Measurements from ENCODE around the gene NPHS1.

Gene NPHS1

DNA sequence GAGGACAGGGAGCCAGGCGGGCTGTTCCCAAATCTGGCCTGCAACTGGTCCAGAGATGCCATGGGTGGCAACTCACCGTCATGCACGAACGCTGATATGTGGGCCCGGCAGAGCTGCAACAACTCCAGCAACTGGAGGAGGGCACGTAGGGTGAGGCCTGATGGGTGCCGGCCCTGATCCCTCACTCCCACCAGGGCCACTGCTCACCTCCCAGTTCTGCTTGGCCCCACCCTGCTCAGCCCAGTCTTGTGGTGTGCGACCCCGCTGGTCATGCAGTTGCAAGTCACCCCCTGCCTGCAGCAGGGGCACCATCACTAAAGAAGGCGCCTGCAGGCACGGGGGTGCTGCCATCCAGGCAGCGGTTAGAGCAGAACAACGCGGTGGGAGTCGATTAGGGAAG is 60.0 kb downstream of the NPHS1 start:
- Histone ChIP-seq H3K9me3 (ENCODE audit: control insufficient read depth in 2 of 2, low read length in 2 of 2) (no peaks in the 10 kb centered on the region), H3K4me1 (ENCODE audit: control insufficient read depth, insufficient read depth, low read length) (no peaks in the 10 kb centered on the region), H3K4me3 (ENCODE audit: low read length in 2 of 2) (no peak overlapping the region), H3K27ac (ENCODE audit: low read length) (no peak overlapping the region), H3K36me3 (ENCODE audit: control insufficient read depth in 2 of 2, insufficient read depth in 2 of 2, low read length in 2 of 2) (no peaks in the 10 kb centered on the region), H3K27me3 (ENCODE audit: control insufficient read depth in 1 of 2, insufficient read depth in 2 of 2, low read length in 2 of 2) (peaks cover 10% of the 10 kb centered on the region in 2 donors), H3K9ac (ENCODE audit: low read length in 2 of 2) (no peak overlapping the region)

DNA sequence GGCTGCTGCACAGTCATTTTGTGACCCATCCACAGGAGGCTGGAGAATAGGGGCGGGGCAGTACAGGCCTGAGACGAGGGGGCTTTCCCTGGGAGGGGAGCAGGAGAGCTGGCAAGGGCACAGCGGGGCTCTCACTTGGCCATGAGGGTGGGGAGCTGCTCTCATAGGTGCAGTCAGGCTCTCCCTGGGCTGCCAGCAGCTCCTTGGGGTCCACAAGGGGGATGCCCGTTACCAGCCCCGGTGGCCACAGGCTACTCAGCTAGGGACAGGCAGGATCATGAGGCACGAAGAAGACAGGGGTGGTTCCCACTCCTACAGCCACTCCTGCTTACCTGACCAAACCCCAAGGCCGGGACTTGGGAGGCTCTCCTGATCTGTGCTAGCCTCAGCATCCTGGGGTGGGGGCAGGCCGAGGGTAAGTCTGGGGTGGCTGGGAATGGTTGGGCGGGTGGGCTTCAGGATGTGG is 60.5 kb downstream of the NPHS1 start:
- Histone ChIP-seq H3K9ac (ENCODE audit: low read length in 2 of 2) (no peak overlapping the region), H3K27ac (ENCODE audit: low read length) (no peak overlapping the region), H3K9me3 (ENCODE audit: control insufficient read depth in 2 of 2, low read length in 2 of 2) (no peaks in the 10 kb centered on the region), H3K36me3 (ENCODE audit: control insufficient read depth in 2 of 2, insufficient read depth in 2 of 2, low read length in 2 of 2) (no peaks in the 10 kb centered on the region), H3K27me3 (ENCODE audit: control insufficient read depth in 1 of 2, insufficient read depth in 2 of 2, low read length in 2 of 2) (peaks cover 6% of the 10 kb centered on the region in 2 donors), H3K4me1 (ENCODE audit: control insufficient read depth, insufficient read depth, low read length) (no peaks in the 10 kb centered on the region), H3K4me3 (ENCODE audit: low read length in 2 of 2) (no peak overlapping the region)

DNA sequence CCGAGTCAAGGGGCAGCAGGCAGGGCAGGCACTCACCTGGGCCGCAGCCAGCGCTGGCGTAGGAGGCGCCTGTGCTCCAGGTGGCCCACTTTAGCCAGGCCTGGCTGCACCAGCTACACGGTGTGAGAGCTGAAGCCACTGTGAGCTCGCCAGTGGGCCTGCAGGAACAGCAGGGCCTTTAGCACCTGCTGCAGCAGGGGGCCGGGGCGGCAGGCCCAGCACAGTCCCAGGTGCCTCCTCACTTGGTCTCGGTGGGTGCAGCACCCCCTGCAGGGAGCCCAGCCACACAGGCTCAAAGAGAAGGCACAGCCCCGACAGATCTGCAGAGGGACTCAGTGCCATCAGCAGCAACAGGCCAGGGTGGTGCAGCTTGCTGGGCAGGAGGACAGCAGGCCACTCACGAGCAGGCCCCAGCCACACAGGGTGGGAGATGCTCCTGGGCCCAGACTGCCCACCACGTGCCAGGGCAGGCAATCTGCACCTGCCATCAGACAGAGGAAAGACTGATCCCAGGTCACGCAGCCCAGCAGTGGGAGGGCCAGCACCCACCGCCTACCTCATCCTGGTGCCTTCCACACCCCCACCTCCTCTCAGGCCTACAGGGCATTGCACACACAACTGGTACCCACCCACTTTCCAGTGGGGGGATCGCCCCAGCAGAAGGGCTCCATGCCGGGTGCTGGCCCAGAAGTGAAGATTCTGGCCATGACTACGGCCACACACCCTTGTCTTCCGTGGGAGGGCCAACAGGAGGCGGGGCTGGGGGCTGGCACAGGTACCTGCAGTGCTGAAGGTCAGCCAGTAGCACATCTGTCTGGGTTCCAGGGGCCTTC is 61.1 kb downstream of the NPHS1 start:
- H3K4me3 ChIP-seq (ENCODE audit: low read length in 2 of 2) = no peak overlapping the region
- no peaks in the 10 kb centered on the region for H3K9me3 ChIP-seq (ENCODE audit: control insufficient read depth in 2 of 2, low read length in 2 of 2)
- H3K9ac ChIP-seq (ENCODE audit: low read length in 2 of 2) = no peak overlapping the region
- H3K36me3 ChIP-seq (ENCODE audit: control insufficient read depth in 2 of 2, insufficient read depth in 2 of 2, low read length in 2 of 2) = no peaks in the 10 kb centered on the region
- H3K27me3 ChIP-seq (ENCODE audit: control insufficient read depth in 1 of 2, insufficient read depth in 2 of 2, low read length in 2 of 2) = peaks cover 0 to 2% of the 10 kb centered on the region in 2 donors
- H3K27ac ChIP-seq (ENCODE audit: low read length) = no peak overlapping the region
- no peaks in the 10 kb centered on the region for H3K4me1 ChIP-seq (ENCODE audit: control insufficient read depth, insufficient read depth, low read length)

DNA sequence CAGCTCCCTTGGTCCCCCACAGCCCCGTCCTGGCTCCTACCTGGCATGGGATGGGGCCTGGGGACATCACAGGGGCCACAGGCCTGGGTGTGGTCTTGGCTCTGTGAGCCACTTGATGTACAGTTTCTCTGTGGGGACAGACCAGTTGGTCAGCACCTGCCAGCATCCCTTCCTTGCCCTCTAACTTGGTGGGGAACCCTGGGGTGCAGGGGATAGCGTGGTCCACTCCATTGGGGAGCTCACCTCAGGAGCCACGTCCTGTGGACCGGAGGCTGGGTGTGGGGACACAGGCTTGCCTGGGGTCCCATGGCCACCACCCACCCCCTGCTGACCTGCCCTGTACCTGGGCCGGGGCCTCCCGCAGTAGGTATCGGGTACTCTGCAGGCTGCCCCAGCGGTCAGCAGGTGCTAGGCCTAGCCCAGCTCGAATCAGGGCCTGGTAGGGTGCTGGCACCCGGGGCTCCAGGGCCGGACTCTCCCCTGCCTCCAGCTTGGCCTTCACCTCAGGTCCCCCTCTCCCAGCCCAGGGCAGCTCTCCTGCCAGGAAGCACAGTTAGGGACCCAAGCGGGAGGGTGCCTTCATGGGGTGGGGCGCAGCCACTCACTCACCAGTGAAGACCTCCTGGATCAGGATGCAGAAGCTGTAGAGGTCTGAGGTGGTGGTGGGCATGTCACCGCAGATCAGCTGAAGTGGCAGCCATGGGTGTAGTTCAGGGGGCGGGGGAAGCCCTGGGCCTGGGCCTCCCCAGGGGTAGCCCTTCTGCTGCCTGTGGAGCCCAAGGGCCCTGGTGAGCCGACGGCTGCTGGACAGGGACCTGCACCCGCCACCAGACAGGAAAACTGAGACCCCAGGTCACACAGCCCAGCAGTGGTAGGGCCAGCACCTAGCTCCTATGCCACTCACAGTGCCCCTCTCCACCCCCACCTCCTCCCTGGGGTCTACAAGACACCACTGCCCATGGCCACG is 62.0 kb downstream of the NPHS1 start:
- Histone ChIP-seq H3K36me3 (ENCODE audit: control insufficient read depth in 2 of 2, insufficient read depth in 2 of 2, low read length in 2 of 2) (no peaks in the 10 kb centered on the region), H3K27me3 (ENCODE audit: control insufficient read depth in 1 of 2, insufficient read depth in 2 of 2, low read length in 2 of 2) (peaks cover 0 to 2% of the 10 kb centered on the region in 2 donors), H3K4me3 (ENCODE audit: low read length in 2 of 2) (no peak overlapping the region), H3K4me1 (ENCODE audit: control insufficient read depth, insufficient read depth, low read length) (no peaks in the 10 kb centered on the region), H3K9me3 (ENCODE audit: control insufficient read depth in 2 of 2, low read length in 2 of 2) (no peaks in the 10 kb centered on the region), H3K27ac (ENCODE audit: low read length) (no peak overlapping the region), H3K9ac (ENCODE audit: low read length in 2 of 2) (no peak overlapping the region)

DNA sequence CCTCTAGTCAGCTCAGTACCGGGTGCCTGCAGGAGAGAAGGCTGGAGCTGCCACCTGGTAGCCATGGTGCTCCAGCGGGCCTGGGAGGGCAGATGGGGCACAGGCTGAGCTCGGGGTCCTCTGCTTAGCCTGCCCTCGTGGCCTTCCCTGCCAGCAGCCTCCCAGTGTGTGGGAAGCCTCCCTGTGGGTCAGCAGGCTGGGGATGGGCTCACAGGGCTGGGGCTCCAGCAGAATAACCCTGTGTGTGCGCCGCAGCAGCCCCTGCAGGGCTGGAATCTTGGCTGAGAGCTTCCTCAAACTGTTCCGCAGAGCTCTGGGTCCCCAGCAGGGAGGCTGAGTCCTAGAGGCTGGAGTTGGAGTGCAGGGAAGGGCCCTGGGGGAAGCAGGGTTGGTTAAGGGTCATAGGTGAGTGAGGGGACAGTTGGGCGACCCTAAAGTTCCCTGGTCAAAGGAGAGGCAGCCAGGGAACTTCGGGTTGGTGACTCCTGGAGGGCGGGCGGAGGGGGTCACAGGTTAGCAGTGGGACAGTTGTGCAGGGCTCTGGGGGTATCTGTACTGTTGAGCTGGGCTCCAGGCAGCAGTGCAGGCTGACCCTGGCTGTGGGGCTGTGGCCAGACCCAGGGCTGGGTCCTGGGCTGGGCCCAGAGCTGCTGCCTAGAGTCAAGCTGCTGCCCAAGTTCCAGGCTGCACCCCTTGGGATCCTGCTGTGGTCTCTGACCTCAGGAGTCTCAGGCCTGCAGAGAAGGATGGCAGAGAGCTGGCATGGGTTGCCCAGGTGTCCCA is 62.9 kb downstream of the NPHS1 start:
- no peak overlapping the region for H3K9ac ChIP-seq (ENCODE audit: low read length in 2 of 2)
- peaks cover 0 to 2% of the 10 kb centered on the region in 2 donors for H3K27me3 ChIP-seq (ENCODE audit: control insufficient read depth in 1 of 2, insufficient read depth in 2 of 2, low read length in 2 of 2)
- H3K4me3 ChIP-seq (ENCODE audit: low read length in 2 of 2) = no peak overlapping the region
- no peaks in the 10 kb centered on the region for H3K36me3 ChIP-seq (ENCODE audit: control insufficient read depth in 2 of 2, insufficient read depth in 2 of 2, low read length in 2 of 2)
- H3K27ac ChIP-seq (ENCODE audit: low read length) = no peak overlapping the region
- H3K4me1 ChIP-seq (ENCODE audit: control insufficient read depth, insufficient read depth, low read length) = no peaks in the 10 kb centered on the region
- H3K9me3 ChIP-seq (ENCODE audit: control insufficient read depth in 2 of 2, low read length in 2 of 2) = no peaks in the 10 kb centered on the region

DNA sequence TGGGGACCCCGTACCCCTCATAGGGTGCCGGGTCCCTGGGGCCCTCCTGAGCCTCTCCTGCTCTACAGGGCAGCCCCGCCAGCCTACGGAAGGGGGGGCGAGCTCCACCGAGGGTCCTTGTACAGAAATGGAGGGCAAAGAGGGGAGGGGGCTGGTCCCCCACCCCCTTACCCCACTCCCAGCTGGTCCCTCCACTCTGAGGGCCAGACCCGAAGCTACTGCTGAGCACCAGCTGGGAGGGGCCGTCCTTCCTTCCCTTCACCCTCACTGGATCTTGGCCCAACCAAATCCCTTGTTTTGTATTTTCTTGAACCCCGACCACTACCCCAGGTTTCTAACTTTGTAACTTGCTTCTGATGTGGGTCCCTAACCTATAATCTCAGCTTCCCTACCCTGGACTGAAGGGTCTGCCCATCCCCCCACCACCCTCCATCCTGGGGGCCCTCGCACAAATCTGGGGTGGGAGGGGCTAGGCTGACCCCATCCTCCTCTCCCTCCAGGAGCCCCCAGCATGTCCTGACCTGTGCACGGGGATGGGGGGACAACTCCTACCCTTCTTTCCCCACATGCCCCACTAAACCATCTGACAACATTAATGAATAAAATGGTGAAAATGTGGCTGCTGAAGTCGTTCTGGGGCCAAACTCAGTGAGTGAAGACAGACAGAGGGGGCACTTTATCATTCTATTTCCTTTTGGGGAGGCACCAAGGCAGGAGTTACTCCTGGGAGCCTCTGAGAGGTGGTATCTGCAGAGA is 63.9 kb downstream of the NPHS1 start:
- H3K36me3 ChIP-seq (ENCODE audit: control insufficient read depth in 2 of 2, insufficient read depth in 2 of 2, low read length in 2 of 2) = no peaks in the 10 kb centered on the region
- no peaks in the 10 kb centered on the region for H3K4me1 ChIP-seq (ENCODE audit: control insufficient read depth, insufficient read depth, low read length)
- H3K27ac ChIP-seq (ENCODE audit: low read length) = no peak overlapping the region
- H3K9me3 ChIP-seq (ENCODE audit: control insufficient read depth in 2 of 2, low read length in 2 of 2) = no peaks in the 10 kb centered on the region
- H3K27me3 ChIP-seq (ENCODE audit: control insufficient read depth in 1 of 2, insufficient read depth in 2 of 2, low read length in 2 of 2) = peaks cover 0 to 2% of the 10 kb centered on the region in 2 donors
- H3K9ac ChIP-seq (ENCODE audit: low read length in 2 of 2) = no peak overlapping the region
- no peak overlapping the region for H3K4me3 ChIP-seq (ENCODE audit: low read length in 2 of 2)

DNA sequence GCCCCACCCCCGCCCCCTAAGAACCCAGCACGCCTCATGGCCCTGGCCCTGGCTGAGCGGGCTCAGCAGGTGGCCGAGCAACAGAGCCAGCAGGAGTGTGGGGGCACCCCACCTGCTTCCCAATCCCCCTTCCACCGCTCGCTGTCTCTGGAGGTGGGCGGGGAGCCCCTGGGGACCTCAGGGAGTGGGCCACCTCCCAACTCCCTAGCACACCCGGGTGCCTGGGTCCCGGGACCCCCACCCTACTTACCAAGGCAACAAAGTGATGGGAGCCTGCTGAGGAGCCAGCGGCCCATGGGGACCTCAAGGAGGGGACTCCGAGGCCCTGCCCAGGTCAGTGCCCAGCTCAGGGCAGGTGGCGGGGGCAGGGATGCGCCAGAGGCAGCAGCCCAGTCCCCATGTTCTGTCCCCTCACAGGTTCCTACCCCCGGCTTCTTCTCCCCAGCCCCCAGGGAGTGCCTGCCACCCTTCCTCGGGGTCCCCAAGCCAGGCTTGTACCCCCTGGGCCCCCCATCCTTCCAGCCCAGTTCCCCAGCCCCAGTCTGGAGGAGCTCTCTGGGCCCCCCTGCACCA is 65.0 kb downstream of the NPHS1 start:
- Histone ChIP-seq H3K9me3 (ENCODE audit: control insufficient read depth in 2 of 2, low read length in 2 of 2) (no peaks in the 10 kb centered on the region), H3K4me3 (ENCODE audit: low read length in 2 of 2) (no peak overlapping the region), H3K4me1 (ENCODE audit: control insufficient read depth, insufficient read depth, low read length) (no peaks in the 10 kb centered on the region), H3K27me3 (ENCODE audit: control insufficient read depth in 1 of 2, insufficient read depth in 2 of 2, low read length in 2 of 2) (no peaks in the 10 kb centered on the region), H3K36me3 (ENCODE audit: control insufficient read depth in 2 of 2, insufficient read depth in 2 of 2, low read length in 2 of 2) (peaks cover 0 to 8% of the 10 kb centered on the region in 2 donors), H3K27ac (ENCODE audit: low read length) (no peak overlapping the region), H3K9ac (ENCODE audit: low read length in 2 of 2) (no peak overlapping the region)

DNA sequence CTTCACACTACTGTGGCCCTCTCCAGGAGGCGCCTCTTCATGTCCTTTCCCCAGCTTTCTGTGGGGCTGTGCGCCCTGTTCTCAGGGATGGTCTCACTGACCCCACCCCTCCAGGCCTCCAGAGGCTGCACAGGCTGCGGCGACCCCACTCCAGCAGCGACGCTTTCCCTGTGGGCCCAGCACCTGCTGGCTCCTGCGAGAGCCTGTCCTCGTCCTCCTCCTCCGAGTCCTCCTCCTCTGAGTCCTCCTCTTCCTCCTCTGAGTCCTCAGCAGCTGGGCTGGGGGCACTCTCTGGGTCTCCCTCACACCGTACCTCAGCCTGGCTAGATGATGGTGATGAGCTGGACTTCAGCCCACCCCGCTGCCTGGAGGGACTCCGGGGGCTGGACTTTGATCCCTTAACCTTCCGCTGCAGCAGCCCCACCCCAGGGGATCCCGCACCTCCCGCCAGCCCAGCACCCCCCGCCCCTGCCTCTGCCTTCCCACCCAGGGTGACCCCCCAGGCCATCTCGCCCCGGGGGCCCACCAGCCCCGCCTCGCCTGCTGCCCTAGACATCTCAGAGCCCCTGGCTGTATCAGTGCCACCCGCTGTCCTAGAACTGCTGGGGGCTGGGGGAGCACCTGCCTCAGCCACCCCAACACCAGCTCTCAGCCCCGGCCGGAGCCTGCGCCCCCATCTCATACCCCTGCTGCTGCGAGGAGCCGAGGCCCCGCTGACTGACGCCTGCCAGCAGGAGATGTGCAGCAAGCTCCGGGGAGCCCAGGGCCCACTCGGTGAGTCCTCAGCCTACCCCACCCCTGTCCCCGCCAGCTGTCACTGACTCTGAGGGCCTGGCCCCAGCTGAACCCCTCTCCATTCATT is 65.8 kb downstream of the NPHS1 start:
- no peaks in the 10 kb centered on the region for H3K4me1 ChIP-seq (ENCODE audit: control insufficient read depth, insufficient read depth, low read length)
- no peak overlapping the region for H3K4me3 ChIP-seq (ENCODE audit: low read length in 2 of 2)
- no peak overlapping the region for H3K9ac ChIP-seq (ENCODE audit: low read length in 2 of 2)
- no peak overlapping the region for H3K27ac ChIP-seq (ENCODE audit: low read length)
- H3K27me3 ChIP-seq (ENCODE audit: control insufficient read depth in 1 of 2, insufficient read depth in 2 of 2, low read length in 2 of 2) = no peaks in the 10 kb centered on the region
- H3K9me3 ChIP-seq (ENCODE audit: control insufficient read depth in 2 of 2, low read length in 2 of 2) = no peaks in the 10 kb centered on the region
- peaks cover 0 to 12% of the 10 kb centered on the region in 2 donors for H3K36me3 ChIP-seq (ENCODE audit: control insufficient read depth in 2 of 2, insufficient read depth in 2 of 2, low read length in 2 of 2)

- no peaks in the 10 kb centered on the region for H3K27me3 ChIP-seq (ENCODE audit: control insufficient read depth in 1 of 2, insufficient read depth in 2 of 2, low read length in 2 of 2)
- no peaks in the 10 kb centered on the region for H3K9me3 ChIP-seq (ENCODE audit: control insufficient read depth in 2 of 2, low read length in 2 of 2)
- H3K4me1 ChIP-seq (ENCODE audit: control insufficient read depth, insufficient read depth, low read length) = no peaks in the 10 kb centered on the region
- no peak overlapping the region for H3K27ac ChIP-seq (ENCODE audit: low read length)
- no peak overlapping the region for H3K4me3 ChIP-seq (ENCODE audit: low read length in 2 of 2)
- peaks cover 0 to 17% of the 10 kb centered on the region in 2 donors for H3K36me3 ChIP-seq (ENCODE audit: control insufficient read depth in 2 of 2, insufficient read depth in 2 of 2, low read length in 2 of 2)
- H3K9ac ChIP-seq (ENCODE audit: low read length in 2 of 2) = no peak overlapping the region
Observed at GRCh38 chr19:35785339-35785627, 67.0 kb downstream of the NPHS1 start.
